ENCODE measurements around the gene SLC5A8.

GRCh38 chr12:101209319-101210302, at the start of gene SLC5A8:
- TF ChIP-seq, protein P1, sequence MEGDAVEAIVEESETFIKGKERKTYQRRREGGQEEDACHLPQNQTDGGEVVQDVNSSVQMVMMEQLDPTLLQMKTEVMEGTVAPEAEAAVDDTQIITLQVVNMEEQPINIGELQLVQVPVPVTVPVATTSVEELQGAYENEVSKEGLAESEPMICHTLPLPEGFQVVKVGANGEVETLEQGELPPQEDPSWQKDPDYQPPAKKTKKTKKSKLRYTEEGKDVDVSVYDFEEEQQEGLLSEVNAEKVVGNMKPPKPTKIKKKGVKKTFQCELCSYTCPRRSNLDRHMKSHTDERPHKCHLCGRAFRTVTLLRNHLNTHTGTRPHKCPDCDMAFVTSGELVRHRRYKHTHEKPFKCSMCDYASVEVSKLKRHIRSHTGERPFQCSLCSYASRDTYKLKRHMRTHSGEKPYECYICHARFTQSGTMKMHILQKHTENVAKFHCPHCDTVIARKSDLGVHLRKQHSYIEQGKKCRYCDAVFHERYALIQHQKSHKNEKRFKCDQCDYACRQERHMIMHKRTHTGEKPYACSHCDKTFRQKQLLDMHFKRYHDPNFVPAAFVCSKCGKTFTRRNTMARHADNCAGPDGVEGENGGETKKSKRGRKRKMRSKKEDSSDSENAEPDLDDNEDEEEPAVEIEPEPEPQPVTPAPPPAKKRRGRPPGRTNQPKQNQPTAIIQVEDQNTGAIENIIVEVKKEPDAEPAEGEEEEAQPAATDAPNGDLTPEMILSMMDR (IDR thresholded peaks at IDR 0.05 in 8 of 11, conservative IDR thresholded peaks at IDR 0.05 in 3 of 11): no peak
- TF ChIP-seq POLR2AphosphoS5 (IDR thresholded peaks at IDR 0.05): no peak
